NCI-H187 treated with DMSO at 0.1 percent for 48 hours (cell line): ENCODE measurements around the gene ALX3.

ENCODE experiments used
- DNase-seq: peaks from one replicate; lab custom pipeline; 2025; lab: John Stamatoyannopoulos, UW

Gene ALX3

GRCh38 chr1:110065841-110066240 is 4.6 kb downstream of the ALX3 start:
- no peak for DNase-seq

DNA sequence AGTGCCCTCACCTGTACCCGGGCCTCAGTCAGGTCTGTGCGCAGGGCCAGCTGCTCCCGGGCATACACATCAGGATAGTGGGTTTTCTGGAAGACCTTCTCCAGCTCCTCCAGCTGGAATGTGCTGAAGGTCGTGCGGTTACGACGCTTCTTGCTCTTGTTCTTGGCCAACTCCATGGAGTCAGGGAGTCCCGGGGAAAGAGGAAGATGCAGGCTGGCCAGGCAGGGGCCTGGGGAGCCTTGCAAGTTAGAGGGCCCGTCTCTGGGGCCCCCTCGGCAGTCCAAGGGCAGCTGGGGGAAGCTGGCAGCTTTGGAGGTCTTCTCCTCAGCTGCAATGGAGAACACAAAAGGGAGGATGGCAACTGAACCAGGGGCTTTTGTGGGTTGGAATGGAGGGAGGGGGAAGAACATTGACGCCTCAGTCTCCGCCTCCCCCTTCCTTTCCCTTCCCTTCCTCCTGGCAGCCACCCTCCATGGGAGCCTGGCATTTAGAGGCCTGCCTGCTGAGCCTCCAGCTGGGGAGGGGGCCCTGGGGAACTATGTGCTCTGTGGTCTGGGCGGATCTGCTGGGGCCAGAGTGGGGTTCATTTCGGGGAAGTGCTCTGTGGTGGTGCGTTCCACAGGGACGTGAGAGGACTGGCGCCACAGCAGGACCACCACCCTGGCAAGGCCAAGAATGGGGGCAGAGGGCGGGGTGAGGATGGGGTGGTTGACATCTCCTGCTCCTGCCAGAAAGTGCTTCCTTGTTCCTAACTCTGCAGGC is 5.7 kb downstream of the ALX3 start:
- no peak for DNase-seq

- no peak for DNase-seq
Measured at GRCh38 chr1:110063781-110064180, 6.7 kb downstream of the ALX3 start.

- no peak for DNase-seq
Measured at GRCh38 chr1:110062612-110063011, 7.9 kb downstream of the ALX3 start.

DNA sequence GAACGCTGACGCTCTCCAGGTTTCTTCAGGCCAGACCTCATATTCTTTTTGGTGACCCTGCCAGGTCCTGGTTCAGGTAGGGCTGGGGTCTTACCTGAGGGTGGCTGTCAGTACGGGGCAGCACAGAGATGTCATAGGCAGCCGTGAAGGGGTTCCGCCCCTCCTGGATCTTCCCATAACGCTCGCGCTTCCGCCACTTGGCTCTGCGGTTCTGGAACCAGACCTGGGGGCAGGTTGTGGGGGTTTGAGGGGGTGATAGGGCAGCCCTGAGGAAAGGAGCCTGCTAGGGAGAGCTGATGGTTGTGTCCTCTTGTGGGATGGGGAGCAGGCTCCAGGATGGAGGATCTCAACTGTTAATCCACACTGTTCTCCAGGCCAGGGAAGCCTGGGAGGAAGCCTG is 9.1 kb downstream of the ALX3 start:
- DNase-seq, result no peak

- DNase-seq, result no peak
Measured at GRCh38 chr1:110060662-110061060, 9.8 kb downstream of the ALX3 start.

- DNase-seq, result no peak
Measured at GRCh38 chr1:110060034-110060661, 10.3 kb downstream of the ALX3 start.

GRCh38 chr1:110059133-110059863 is 11.2 kb downstream of the ALX3 start:
- DNase-seq, result no peak

GRCh38 chr1:110058591-110058990 is 11.9 kb downstream of the ALX3 start:
- DNase-seq, result no peak

GRCh38 chr1:110057963-110058518 is 12.4 kb downstream of the ALX3 start:
- DNase-seq, result no peak

DNA sequence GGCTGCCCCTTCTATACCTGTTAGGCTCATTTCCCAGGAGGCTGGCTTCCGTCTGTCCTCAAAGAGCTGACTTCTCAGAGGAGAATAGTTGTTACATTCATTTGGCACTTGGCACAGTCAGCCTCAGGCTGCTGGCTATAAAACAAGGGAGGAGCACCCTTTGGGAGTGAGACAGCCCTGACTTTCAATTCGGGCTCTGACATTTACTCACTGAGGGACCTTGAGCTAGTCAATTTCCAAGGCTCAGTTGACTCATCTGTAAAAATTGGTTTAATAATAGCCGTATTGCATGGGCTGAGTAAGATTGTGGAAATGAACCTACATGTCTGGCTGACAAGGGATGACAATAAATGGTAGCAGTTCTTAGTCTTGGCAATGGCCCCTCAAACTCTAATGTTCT is 13.7 kb downstream of the ALX3 start:
- no peak for DNase-seq

- no peak for DNase-seq
Measured at GRCh38 chr1:110056285-110056683, 14.2 kb downstream of the ALX3 start.

DNA sequence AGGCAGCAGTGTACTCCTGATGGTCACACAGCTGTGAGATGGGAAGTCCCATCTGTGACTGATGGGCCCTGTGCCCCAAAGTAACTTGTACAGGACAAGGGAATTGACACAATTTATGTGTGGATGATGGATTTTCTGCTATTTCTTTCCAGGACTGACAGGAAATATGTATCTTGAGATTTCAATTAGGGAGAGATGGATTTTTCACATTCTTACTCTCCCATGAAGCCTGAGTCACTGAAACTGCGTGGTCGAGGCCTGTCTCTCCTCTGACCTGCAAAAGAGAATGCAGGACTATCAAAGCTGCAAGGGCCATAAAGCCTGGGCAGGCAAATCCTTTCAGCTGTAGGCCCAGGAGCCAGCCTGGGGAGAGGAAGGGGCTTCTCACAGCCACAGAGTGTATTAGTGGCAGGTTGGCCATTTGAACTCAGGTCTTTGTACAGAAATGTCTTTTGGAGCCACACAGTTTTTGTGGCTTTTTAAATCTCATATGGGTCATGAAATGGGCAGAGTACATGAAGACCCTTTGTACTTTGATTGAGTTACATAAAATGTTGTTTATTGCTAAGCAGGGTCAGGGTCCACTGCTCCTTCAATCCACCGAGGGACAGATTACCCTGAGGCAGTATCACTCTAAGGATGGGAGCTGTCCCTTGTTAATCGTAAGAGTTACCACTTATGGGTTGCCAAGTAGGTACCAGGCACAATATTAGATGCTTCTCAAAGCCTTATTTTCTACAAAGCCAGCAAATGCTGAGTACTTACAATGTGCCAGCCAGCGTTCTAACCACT is 14.8 kb downstream of the ALX3 start:
- DNase-seq, result no peak

GRCh38 chr1:110053552-110054428 is 16.7 kb downstream of the ALX3 start:
- DNase-seq, result no peak

- DNase-seq, result no peak
Measured at GRCh38 chr1:110051262-110051648, 19.2 kb downstream of the ALX3 start.

- DNase-seq, result no peak
Measured at GRCh38 chr1:110050602-110051261, 19.7 kb downstream of the ALX3 start.

GRCh38 chr1:110049801-110050601 is 20.5 kb downstream of the ALX3 start:
- no peak for DNase-seq

- no peak for DNase-seq
Measured at GRCh38 chr1:110048923-110049601, 21.4 kb downstream of the ALX3 start.

DNA sequence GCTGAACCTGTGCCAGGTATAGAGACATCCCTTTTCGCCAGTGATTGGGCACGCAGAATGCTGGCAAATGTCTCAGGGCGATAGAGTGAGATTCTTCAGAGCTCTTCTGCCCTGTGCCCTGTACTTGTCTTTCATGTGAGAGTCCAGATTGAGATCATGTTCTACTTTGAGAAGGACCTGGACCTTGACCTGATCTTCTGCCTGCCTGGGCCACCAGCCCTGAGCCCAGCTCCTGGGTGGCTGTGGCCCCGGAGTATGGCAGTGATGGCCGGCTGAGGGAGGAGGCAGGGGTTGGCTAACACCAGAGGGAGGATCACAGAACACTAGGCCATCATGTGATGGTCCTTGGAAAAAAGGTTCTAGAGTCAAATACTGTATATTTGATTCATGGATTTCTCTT is 22.2 kb downstream of the ALX3 start:
- DNase-seq, result no peak
